Lower leg skin (tissue), 4 donors: ENCODE data around the gene ESYT2. TPM values are rescaled to one million over a fixed set of nuclear protein-coding genes. Genes with fewer than 3 reads are reported as not detected.

ENCODE experiments used
- DNase-seq, 2 donors: peaks; one replicate each; pipeline ENCODE4 v3.0.0-alpha.2; 2019; ENCODE audit warnings: low spot score in 2 of 2
- H3K4me3 ChIP-seq: fragments of 200-600 bp; sonication (generic); 2 replicates; pipeline ENCODE4 v1.5.1; 2017; ENCODE audit warnings: mild to moderate bottlenecking, low read depth; ENCODE audit not compliant: poor library complexity, severe bottlenecking
- CTCF ChIP-seq, 3 donors: fragments of 450-650 bp; IDR thresholded peaks; one replicate each; pipeline ENCODE4 v1.5.1; 2016; ENCODE audit warnings: antibody characterized with exemption in 3 of 3, mild to moderate bottlenecking in 3 of 3, moderate library complexity in 2 of 3
- POLR2A ChIP-seq, 2 donors: fragments of 450-650 bp; IDR thresholded peaks; one replicate each; pipeline ENCODE4 v1.6.1; 2016 to 2017; ENCODE audit warnings: antibody characterized with exemption in 2 of 2, mild to moderate bottlenecking in 1 of 2, moderate library complexity in 1 of 2
- WGBS, 2 donors: methylation state at CpG; one replicate each; pipeline ENCODE4 v1.1.5; 2018; 5-methylcytosine and 5-hydroxymethylcytosine counted together
- intact Hi-C: fragments of 100-400 bp; cut with DNase I; formaldehyde crosslinking; loops from one replicate; pipeline ENCODE4 v1.15.0; 2023; ENCODE audit warnings: low total_unique reads
- total RNA-seq, 4 donors: library from RNA; depleted of rRNA; stranded (reverse); fragments of >200 nt; gene quantifications; one replicate each; pipeline ENCODE4 v1.1.0, GENCODE V29; 2016

Gene ESYT2
- total RNA-seq, 4 donors from 2014 or later, result 75.5 to 101 (median 78.0) TPM

DNA sequence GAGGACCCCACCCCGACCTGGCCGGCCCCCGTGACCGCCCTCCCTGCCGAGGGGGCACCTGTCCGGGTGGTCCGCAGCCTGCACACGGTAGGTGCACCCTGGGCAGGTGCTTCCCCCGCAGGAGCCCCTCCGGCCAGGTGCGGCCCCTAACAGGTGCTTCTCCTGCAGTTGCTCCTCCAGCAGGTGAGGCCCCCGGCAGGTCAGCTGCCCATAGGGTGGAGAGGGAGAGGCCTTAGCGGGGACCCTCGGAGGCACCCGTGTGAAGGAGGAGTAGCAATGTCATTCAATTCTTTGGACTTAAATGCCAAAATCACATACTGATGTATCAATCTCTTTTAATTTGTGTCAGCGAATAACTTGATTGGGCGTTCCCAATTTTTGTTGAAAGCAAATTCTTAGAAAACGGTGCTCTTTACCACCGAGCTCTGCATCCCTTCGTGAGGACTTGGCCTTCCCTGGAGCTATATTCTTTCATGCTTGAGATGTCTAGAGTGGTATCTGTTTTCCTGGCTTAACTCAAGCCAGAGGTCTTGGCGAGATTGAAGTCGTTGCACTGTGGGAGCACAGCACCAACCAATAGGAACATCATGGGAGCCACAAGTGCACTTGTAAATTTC lies 124.0 kb downstream of the ESYT2 start:
- H3K4me3 ChIP-seq, result peak overlapping the region; percentile 41
- WGBS, 2 donors, result 5 to 6% methylated on average over 18 to 22 of the region's 22 CpGs
- no peak for DNase-seq
- no peak for TF ChIP-seq CTCF (IDR thresholded peaks at IDR 0.05)
- no peak for TF ChIP-seq POLR2A (IDR thresholded peaks at IDR 0.05)
- intact Hi-C loops, result loop anchor here (10.0 kb wide), 1 partner anchor 139 kb away; no protein-coding TSS in a partner anchor

- WGBS, 2 donors, result 0% methylated on average over 36 to 49 of the region's 78 CpGs
- DNase-seq, result peak; percentile 95 to 99
- H3K4me3 ChIP-seq, result peak within 1 kb of the TSS; percentile 68
- intact Hi-C loops, result loop anchor here (10.0 kb wide), 1 partner anchor 140 kb away; no protein-coding TSS in a partner anchor
- no peak for TF ChIP-seq CTCF (IDR thresholded peaks at IDR 0.05)
- TF ChIP-seq POLR2A (IDR thresholded peaks at IDR 0.05), result no peak
These were observed 124.6 kb downstream of the ESYT2 start, which contains the start of gene NCAPG2 for GRCh38 chr7:158704524-158705233. Gene NCAPG2, minus strand, starts transcription at chr7:158704804. Its CDS starts 2,905 bp downstream, at chr7:158701899.

DNA sequence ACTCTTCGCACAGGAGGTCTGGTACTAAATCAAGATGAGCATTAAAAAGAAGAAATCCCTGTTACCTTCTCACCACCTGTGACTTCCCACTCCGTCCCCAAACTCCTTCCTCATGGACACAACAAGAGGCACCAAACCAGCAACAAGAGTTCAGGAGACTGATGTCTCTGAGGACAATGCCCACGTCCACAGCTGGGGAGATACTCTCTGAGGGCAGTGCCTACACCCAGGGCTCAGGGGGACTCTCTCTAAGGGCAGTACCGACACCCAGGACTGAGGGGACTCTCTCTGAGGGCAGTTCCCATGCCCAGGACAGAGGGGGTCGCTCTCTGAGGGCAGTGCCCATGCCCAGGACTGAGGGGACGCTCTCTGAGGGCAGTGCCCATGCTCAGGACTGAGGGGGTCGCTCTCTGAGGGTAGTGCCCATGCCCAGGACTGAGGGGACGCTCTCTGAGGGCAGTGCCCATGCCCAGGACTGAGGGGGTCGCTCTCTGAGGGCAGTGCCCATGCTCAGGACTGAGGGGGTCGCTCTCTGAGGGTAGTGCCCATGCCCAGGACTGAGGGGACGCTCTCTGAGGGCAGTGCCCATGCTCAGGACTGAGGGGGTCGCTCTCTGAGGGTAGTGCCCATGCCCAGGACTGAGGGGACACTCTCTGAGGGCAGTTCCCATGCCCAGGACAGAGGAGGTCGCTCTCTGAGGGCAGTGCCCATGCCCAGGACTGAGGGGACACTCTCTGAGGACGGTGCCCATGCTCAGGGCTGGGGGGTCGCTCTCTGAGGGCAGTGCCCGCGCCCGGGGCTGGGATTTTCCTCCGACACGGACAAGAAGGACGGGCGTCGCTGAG lies 125.4 kb downstream of the ESYT2 start:
- 20 to 54% methylated on average over 13 to 19 of the region's 23 CpGs for WGBS, 2 donors
- peak overlapping the region; percentile 68 for H3K4me3 ChIP-seq
- DNase-seq, result peak in 1 of 2 donors; percentile 39
- intact Hi-C loops, result loop anchor here (10.0 kb wide), 1 partner anchor 141 kb away; no protein-coding TSS in a partner anchor

DNA sequence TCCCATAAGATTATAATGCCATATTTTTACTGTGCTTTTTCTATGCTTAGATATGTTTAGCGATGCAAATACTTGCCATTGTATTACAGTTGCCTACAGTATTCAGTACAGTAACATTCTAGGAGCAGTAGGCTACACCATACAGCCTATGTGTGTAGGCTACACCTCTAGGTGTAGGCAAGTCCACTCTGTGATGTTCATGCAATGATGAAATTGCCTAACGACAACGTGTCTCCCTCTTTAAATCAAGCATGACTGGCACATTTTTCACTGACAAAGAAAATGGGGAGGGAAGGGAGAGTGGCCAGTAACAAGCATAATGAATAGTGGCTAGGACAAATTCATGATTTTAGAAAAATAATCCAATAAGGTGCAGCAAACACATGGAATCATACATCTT lies 126.4 kb downstream of the ESYT2 start:
- DNase-seq, result no peak
- H3K4me3 ChIP-seq, result no peak overlapping the region
- intact Hi-C loops, result loop anchor here (10.0 kb wide), 1 partner anchor 142 kb away; no protein-coding TSS in a partner anchor
- WGBS, 2 donors, result 38 to 60% methylated on average over 3 of the region's 3 CpGs
- TF ChIP-seq POLR2A (IDR thresholded peaks at IDR 0.05) (no peak), CTCF (IDR thresholded peaks at IDR 0.05) (no peak)

- WGBS, 2 donors, result 49 to 60% methylated on average over 4 of the region's 4 CpGs
- intact Hi-C loops, result loop anchor here (10.0 kb wide), 1 partner anchor 143 kb away; no protein-coding TSS in a partner anchor
- no peak for DNase-seq
- TF ChIP-seq POLR2A (IDR thresholded peaks at IDR 0.05) (no peak), CTCF (IDR thresholded peaks at IDR 0.05) (no peak)
- H3K4me3 ChIP-seq, result no peak overlapping the region
These were observed 127.1 kb downstream of the ESYT2 start for GRCh38 chr7:158702196-158702595.
